Glomerular endothelial cell (primary cell): ENCODE measurements around the gene KCNA1. TPM values are rescaled to one million over a fixed set of nuclear protein-coding genes. Genes with fewer than 3 reads are reported as not detected.
"Not testable (repeated sequence)": the region's sequence is repeated elsewhere in the genome, so short reads cannot be mapped to it uniquely, and the experiment has no call there.

Source experiments
- DNase-seq: peaks from one replicate; pipeline ENCODE4 v3.0.0-alpha.2; 2011; ENCODE audit warnings: low read depth, low spot score; ENCODE audit errors: extremely low read depth
- total RNA-seq: library from RNA; depleted of rRNA; stranded (reverse); fragments of >200 nt; gene quantifications from 2 replicates; pipeline ENCODE4 v1.2.3, GENCODE V29; 2015

KCNA1 gene
- total RNA-seq: not detected in 2 replicates

DNA sequence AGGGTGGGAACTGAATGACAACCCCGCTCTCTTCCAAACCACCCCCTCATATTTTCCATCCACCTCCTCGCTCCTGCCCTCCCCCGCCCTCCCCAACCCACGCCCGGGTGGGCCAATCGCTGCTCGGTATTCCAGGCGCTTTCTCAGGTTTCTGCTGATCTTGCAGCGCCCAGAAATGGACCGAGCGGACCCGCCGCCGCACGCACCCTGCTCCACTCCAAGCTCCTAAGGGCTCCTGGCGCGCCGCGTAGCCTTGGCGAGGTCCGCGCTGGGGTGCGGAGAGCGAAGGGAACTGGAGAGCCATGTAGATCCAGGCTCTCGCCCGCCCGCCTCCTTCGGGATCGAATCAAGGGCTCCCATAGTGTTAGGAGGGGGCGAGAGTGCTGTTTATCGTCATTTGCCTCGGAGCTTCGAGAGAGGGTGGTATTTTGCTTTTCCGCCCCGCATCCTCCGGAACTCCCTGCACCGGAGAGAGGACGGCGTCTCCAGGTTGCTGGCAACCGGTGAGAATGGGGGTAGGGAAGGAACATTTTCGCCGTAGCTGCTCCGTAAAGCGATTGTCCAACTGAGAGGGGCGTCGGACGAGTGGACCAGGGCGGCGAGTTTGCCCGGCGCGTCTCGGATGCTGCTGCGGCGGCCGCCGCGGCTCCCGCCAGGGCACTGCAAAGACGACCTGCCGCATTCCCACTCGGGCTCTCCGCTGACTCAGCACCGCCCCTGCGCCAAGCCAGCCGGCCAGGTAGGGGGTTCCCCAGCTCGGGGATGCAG is at the start of gene KCNA1:
TSS of gene KCNA1 (plus strand) at position 172 of the 768 bp plus-strand sequence. CDS start 1,474 bp downstream, outside the sequence.
- DNase-seq: no peak

- no peak for DNase-seq
These were observed 49.0 kb upstream of the KCNA1 start for GRCh38 chr12:4860741-4861140.

- no peak for DNase-seq
These were observed 46.9 kb upstream of the KCNA1 start for GRCh38 chr12:4862809-4863208.

DNA sequence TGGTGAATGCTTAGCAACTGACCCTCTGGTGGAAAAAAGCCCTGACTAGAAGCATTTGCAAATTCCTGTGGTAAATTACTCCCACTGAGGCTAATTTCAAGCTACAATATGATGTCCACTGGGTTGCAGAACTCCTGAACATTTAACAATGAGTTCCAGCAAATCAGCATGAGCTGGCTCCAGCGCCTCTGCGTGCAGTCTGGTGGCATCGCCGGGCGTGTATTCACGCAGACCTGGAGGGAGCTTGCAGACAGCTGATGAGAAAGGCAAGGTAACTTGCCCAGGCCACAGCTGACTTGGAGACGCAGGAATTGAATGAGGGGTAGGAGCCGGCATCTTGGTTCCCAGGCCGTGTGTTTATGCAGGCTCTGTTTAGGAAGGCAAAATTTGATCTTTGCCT is 45.1 kb upstream of the KCNA1 start:
- DNase-seq: no peak

DNA sequence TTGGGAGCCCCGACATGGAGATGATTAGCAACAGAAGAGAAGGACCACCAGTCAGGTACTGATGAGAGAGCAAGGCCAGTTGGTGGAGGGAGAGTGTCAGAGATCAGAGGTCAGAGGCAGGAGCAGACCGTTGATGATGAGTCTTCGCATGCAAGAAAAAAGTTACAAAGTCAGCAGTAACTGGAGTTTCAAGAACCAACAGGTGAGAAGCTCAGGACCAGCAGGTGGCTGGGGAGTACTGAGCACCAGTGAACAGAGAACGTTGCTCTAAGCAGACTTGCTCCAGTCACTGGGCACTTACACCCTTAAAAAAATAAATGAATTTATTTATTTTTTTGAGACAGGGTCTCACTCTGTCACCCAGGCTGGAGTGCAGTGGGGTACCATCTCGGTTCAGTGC is 44.5 kb upstream of the KCNA1 start:
- DNase-seq: no peak

- DNase-seq: no peak
These were observed 43.4 kb upstream of the KCNA1 start for GRCh38 chr12:4866299-4866698.

DNA sequence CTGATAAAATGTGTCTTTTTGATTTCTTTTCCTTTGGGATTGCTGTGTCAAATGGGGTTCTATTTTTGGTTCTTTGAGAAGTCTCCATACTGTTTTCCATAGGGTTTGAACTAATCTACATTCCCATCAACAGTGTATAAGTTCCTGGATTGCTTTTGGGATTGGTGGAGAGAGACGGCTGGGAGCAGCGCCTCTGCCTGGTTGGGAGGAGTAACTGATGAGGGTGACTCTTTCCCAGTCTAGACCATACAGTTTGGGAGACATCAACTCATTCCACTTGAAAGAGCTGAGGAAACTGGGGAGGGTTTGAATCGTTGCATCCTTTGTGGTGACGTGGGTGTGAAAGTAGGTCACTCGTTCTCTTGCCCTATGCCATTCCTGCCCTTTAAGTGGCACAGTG is 42.3 kb upstream of the KCNA1 start:
- no peak for DNase-seq

DNA sequence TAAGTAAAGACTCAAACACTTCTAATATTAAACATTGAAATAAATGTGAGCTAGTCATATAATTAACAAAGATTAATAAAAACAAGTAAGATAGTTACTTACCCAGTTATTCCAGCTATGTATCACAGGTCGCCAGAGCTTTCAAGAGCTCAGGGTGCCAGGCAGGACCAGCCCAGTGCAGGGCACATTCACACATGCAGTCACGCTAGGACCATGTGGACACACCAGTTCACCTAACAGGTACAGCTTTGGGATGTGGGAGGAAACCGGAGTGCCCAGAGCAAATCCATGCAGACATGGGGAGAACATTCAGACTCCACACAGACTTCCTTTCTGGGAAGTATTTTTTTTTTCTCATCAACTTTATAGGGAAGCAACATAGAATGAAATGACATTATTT is 39.3 kb upstream of the KCNA1 start:
- no peak for DNase-seq

DNA sequence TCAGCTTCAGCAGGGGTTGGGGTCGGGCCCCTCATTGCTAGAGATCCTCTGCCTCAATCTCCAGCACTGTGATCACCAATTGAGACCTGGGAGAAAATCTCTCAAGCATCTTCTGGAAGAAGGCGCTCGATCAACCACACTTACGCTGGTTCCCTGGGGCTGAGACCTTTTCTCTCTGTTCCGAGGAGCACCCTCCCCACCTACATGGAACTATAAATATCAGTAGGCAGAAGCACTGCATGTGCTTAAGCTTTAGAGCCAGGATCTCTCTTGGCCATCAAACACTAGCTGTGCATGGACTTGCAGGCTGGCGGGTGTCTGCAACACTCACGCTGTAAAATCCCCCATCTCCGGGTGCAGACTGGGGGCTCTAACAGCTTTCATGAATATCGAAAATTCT is 38.2 kb upstream of the KCNA1 start:
- no peak for DNase-seq

DNA sequence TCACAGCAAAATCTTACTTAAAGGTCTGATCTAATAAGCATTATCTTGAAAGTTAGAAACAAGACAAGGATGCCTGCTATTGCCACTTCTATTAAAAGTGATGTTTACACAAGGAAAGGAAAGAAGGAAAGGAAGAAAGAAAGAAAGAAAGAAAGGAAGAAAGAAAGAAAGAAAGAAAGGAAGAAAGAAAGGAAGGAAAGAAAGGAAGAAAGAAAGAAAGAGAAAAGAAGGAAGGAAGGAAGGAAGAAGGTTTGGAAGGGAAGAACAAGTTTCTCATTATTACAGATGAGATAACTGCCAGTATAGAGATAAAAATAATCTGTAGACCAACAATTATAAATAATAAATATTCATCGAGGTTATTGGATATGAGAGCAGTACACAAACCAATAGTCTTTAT is 35.8 kb upstream of the KCNA1 start:
- DNase-seq: no peak

- no peak for DNase-seq
These were observed 35.0 kb upstream of the KCNA1 start for GRCh38 chr12:4874671-4875070.

- DNase-seq: not testable (repeated sequence)
These were observed 30.2 kb upstream of the KCNA1 start for GRCh38 chr12:4879481-4879880.

- no peak for DNase-seq
These were observed 28.2 kb upstream of the KCNA1 start for GRCh38 chr12:4881266-4882064.

DNA sequence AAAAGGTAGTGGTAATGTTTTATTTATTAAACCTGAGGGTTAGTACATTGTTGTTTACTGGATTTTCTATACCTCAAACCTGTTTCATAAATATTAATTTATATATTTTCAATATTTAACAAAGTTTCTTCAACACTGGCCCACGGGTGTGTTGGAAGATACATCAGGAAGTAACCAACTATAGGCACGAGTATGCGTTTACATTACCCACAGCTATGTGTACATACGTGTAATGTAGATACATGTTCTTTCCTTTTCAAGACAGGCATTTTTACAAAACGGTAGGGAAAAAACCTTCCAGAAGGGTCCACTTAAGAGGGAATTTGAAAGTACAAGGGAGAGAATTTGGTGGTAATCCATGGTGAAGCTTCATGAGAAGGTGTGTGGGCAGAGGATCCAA is 17.8 kb upstream of the KCNA1 start:
- DNase-seq: no peak

DNA sequence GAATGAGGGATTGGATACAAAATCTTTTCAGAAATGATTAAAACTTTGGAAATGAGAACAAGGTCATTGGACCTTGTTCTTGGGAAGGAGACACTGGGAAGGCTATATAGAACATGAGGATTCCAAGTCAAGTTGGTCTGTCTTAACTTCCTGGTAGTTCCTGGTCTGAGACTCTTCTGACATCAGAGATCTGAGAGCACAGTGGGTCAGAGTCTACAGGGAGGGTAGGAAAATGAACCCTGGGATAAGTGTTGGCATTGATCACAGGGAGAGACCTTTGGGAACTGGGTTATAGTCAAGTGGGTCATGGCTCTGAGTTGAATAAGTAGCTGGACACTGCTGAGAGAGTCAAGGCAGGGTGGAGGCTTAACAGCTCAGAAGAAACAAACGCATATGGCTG is 17.3 kb upstream of the KCNA1 start:
- no peak for DNase-seq

GRCh38 chr12:4894019-4894418 is 15.7 kb upstream of the KCNA1 start:
- no peak for DNase-seq

DNA sequence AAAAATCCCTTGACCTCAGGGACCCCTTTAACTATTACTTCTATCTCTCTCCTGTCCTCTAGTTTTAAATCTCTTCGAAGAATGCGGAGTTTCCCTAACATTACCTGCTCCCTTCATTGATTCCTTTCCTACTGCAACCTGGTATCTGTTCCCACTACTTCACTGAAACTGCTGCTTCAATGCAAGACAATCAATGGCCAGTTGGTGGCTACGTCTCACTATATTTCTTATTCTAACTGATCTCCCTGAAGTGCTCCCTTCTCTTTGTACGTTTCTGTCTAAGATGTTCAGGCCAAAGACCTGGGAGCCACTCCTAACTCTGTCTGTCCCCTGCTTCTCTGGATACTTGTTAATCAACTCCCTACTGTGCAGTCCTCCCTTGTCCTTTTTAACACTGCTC is 10.3 kb upstream of the KCNA1 start:
- no peak for DNase-seq

- no peak for DNase-seq
These were observed 9.4 kb upstream of the KCNA1 start for GRCh38 chr12:4900327-4900726.

DNA sequence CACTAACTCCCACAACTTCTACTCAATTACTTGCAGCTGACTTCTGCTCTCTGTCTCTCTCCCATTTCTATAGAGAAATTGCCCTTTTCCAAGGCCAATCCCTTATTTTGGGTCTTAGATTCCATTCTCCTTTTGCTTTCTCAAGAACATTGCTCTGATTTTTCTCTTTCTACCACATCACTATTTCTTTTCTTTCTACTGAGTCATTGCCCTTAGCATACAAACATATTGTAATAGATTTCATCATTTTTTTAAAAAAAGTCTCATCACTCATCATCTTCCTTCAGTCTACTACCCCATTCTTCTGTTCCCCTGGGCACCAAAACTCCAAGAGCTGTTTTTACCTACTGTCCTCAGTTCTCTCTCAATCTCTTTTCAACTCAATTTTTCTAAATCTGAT is 4.4 kb upstream of the KCNA1 start:
- DNase-seq: no peak

GRCh38 chr12:4908684-4909409 is 858 bp upstream of the KCNA1 start:
- DNase-seq: no peak

GRCh38 chr12:4909410-4909733 is 333 bp upstream of the KCNA1 start:
- no peak for DNase-seq
